Stimulated activated CD8-positive, alpha-beta memory T cell treated with anti-CD3 and anti-CD28 coated beads, Interleukin-12 subunit alpha, Interleukin-12 subunit beta, amount 100 ng/mL, for 24 hours (primary cell): ENCODE results near the gene CDKAL1.
"Not testable (repeated sequence)": the region's sequence is repeated elsewhere in the genome, so short reads cannot be mapped to it uniquely, and the experiment has no call there.

Experiments used
- DNase-seq: peaks from one replicate; pipeline ENCODE4 v3.0.0-alpha.2; 2020; ENCODE audit errors: extremely low read depth

Gene CDKAL1

DNA sequence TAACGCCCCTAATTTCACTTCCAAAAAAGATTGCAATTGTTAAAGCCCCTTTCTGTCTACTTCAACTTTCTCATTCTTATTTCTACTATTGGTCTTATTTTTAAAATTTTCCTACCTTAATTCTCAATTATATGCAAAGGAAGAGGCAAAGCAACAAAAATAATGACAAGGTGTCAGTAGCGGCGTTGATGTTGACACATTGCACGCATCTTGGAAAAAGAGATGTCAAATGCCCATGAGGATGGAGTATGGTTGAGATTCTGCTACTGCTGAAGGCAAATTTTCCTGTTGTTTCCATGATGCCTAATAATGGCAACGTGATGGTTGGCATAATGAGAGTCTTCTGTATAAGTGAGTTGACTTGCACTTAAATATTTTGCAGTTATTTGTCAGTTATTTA, 258.9 kb downstream of the CDKAL1 start:
- no peak for DNase-seq

DNA sequence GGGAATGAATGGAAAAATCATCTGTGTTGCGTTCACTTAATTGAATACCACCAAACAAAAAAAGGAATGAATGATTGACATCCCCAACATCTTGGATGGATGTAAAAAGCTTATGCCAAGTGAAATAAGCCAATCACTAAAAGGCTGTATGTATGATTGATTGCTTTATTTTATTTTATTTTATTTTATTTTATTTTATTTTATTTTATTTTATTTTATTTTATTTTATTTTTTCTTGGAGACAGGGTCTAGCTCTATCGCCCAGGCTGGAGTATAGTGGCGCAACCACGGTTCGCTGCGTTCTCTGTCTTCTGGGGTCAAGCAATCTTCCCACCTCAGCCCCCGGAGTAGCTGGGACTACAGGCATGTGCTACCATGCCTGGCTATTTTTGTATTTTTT, 263.3 kb downstream of the CDKAL1 start:
- DNase-seq: no peak

DNA sequence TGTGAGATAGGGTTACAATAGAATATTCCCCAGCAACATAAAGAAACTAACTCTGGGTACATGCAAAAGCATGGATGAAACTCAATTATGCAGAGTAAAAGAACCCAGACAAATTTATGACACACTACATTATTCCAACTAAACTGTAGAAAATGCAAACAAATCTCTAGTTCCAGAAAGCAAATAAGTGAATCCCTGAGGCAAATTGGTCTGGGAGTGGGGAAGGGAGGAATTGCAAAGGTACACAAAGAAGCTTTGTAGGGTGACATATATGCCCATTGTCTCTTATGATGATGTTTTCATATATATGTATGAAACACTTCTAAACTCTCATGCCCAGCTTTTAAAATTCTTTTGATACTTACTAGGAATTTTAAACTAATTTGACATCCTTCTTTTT, 266.0 kb downstream of the CDKAL1 start:
- DNase-seq: no peak

DNA sequence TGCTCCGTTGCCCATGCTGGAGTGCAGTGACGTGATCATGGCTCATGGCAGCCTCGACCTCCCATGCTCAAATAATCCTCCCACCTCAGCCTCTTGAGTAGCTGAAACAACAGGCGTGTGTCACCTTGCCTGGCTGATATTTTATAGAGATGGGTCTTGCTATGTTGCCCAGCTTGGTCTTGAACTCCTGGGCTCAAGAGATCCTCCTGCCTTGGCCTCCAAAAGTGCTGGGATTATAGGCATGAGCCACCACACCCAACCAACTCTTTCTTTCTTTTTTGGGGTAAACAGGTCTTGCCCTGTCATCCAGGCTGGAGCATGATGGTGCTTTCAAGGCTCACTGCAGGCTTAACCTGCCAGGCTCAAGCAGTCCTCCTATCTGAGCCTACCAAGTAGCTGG, 266.4 kb downstream of the CDKAL1 start:
- no peak for DNase-seq

- DNase-seq: no peak
These were observed 267.3 kb downstream of the CDKAL1 start for GRCh38 chr6:20801595-20801994.

DNA sequence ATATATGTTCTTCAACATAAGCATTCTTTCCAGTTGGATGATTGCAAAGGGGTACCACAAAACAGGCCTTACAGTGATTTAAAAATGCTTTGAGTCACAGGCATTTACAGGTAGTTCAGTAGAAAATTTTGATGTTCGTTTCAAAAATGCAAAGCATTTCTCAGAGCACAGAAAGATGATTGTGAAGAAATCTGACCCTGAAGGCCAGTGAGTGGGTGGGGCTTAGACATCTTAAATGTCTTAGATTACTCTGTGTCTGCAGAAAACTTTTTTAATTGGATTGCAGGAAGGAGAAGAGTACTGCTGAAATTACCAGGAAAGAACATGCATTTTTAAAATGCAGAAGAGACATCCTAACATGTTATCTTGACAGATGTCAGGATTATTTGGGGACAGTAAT, 268.3 kb downstream of the CDKAL1 start:
- DNase-seq: no peak

- no peak for DNase-seq
These were observed 270.8 kb downstream of the CDKAL1 start for GRCh38 chr6:20805021-20805420.

DNA sequence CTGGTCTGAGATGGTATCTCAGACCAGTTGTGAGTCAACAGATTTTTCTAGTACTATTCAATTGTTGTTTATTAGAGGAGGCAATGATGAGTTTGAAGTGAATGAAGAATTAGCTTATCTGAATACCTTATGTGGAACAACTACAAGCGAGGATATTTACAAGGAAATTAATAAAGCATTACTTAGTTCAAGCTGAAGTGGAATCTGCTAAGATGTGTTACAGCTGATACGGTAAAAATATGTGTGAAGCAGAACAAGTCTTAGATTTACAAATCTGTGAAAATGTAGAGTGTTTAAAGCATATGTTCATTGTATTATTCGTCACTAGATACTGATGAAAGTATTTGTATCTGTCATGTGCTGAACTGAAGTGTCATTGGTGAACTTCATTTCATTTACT, 272.4 kb downstream of the CDKAL1 start:
- DNase-seq: no peak

DNA sequence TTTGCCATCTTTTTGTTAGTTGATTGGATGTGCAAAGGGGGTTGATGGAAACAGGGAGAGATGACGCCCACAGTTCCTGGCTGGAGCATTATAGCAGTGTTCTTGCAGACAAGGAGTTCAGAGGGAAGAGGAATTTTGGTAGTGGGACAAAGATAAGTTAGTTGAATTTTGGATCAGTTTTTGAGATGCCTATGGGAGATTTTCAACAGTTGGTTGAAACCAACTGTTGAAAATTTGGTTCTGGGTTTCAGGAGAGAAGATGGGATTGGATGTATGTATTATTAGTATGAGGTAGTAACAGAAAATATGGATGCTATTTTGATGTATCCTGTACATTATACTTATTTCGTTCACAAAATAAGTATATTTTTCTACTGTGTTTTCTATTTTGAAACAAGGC, 274.2 kb downstream of the CDKAL1 start:
- DNase-seq: no peak

GRCh38 chr6:20808924-20809323, 274.7 kb downstream of the CDKAL1 start:
- no peak for DNase-seq

DNA sequence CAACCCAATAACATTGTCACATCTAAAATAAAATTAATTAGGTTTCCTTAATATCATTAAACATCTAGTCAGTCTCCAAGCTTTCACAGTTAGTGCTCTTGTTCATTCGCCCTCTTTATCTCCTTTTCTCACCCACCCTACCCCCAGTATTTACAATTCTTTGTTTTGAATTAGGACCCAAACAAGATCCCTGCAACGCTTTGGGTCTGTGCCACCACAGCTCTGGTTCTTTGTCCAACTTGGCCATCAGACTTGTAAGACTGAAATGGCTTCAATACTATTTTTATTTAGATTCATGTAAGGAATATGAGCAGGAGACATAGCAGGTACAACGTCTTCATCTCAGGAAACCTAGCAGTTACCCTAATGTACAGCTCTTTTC, 276.5 kb downstream of the CDKAL1 start:
- DNase-seq: no peak

DNA sequence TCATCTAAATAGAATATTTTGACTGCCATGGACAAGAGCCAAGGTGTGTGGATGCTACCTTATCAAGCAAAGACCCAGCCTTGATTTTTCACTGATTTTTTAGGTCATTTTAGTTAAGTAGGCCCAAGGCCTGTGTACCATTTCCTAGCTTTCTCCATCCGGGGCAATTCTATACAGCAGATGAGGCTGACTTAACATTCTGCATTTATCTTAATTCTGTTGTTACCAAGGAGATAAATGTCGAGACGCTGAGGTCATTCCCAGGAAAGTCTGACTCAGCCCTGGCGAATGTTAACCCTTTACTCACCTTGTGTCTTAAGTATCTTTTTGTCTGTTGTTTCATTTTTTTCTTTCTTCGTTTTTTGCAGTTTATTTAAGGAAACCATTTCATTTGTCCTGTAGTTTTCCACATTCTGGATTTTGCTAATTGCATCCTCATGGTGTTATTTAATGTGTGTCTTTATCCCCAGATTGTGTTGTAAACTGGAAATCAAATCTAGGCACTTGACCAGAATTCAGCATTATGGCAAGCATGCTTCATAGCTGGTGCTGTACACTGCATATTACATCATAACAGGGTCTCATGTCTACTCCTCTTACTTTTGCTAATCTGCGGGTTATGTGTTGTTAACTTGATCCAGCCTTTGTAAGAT, 277.0 kb downstream of the CDKAL1 start:
- DNase-seq: no peak

DNA sequence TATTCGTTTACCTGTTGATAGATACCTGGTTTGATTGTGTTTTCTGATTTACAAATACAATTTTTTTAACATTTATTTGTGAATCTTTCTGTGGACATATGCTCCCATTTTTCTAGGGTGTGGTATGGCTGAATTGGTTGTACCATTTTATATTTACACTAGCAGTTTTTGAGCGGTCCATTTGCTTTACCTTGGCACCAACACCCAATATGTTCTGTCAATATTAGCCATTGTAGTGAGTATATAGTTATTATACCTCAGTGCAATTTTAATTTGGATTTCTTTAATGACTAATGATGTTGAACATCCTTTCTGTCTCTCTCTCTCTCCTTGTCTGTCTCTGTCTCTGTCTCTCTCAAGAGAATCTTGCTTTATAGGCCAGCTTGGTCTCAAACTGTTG, 278.5 kb downstream of the CDKAL1 start:
- DNase-seq: no peak

- DNase-seq: no peak
These were observed 280.2 kb downstream of the CDKAL1 start for GRCh38 chr6:20814494-20814893.

- DNase-seq: no peak
These were observed 281.9 kb downstream of the CDKAL1 start for GRCh38 chr6:20816126-20816525.

GRCh38 chr6:20817806-20818320, 283.6 kb downstream of the CDKAL1 start:
- no peak for DNase-seq

DNA sequence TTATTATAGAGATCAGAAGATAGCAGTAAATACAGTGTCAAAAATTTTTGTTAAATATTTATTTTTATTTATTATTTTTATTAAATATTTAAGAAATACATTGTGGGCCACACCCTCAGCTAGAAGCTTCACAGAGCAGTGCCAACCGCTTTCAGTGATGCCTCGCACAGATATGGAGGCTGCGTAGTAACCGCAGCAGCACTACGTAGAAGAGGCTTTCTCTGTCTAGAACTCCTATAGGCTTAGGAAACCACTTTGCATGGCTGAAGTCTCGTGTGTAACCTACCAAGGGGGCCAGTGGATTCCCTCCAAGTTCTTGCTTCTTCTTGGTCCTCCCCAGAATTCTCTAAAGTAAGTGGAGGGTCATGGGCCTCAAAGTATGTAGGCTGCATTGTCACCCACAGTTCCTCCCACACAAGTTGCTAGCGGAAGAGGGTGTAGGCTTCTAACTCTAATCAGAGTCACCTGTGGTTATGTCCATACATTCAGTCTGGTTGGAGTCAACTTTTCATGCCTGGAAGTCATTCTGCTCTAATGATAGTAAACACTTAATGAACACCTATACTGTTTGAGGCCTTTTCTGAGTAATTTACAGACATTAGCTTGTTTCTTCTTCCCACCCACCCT, 285.6 kb downstream of the CDKAL1 start:
- DNase-seq: no peak

DNA sequence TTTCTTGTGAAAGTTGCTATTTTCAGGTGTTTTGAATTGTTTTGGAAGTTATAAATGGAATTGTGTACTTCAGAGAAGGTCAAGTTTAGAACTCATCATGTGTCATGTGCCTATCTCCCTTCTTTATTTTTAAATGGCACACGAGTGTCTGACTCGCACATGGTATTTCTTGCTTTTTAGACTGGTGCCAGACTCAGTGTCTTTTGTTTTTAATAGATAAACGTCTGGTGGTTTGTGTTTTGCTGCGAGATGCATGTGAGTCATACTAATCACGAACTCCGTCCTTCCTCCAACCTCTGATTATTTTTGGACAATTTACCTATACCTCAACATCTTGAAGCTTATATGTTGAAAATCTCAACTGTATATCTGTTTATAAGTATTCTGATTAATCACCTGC, 292.1 kb downstream of the CDKAL1 start:
- no peak for DNase-seq

- DNase-seq: no peak
These were observed 293.5 kb downstream of the CDKAL1 start for GRCh38 chr6:20827798-20828197.

GRCh38 chr6:20830576-20830975, 296.3 kb downstream of the CDKAL1 start:
- no peak for DNase-seq

DNA sequence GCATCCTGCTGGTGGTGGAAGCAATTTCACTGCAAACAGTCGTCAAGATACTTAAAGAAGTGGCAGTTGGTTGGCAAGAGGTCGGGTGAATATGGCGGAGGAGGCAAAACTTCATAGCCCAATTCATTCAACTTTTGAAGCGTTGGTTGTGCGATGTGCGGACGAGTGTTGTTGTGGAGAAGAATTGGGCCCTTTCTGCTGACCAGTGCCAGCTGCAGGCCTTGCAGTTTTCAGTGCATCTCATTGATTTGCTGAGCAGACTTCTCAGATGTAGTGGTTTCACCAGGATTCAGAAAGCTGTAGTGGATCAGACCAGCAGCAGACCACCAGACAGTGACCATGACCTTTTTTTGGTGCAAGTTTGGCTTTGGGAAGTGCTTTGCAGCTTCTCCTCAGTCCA, 297.0 kb downstream of the CDKAL1 start:
- DNase-seq: not testable (repeated sequence)

DNA sequence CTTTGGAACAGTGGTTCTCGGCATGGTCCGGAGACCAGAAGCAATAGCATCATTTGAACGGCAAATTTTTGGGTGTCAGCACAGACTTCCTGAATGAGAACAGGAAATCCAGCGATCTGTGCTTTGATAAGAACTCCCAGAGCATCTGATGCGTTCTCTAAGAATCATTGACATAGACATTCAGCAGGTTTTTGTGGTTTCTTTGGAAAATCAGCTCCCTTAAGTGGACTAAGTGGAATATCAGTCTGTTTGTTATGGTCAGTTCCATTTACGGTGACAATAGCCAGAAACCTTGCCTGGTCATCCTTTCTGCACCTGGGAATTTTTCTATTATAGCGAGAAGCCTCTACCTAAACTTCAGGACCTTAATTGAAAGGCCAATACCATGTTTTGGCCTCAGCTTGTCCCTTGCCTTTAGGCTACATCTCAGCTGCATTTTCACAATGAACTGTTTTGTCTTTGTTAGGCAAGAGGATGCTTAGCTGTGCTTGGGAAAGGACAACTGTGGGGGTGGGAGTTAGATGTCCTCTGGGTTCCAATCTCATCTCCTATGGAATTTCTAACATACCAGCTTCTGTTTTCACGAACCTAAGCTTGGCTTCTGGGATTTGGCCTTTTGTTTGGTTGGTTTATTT, 299.7 kb downstream of the CDKAL1 start:
- DNase-seq: no peak

- no peak for DNase-seq
These were observed 301.2 kb downstream of the CDKAL1 start for GRCh38 chr6:20835315-20836010.
